Measurements from ENCODE around the gene FCER1G. TPM values are rescaled to one million over a fixed set of nuclear protein-coding genes. Genes with fewer than 3 reads are reported as not detected.

FCER1G gene
- total and polyA plus RNA-seq, 2 donors (not counting 3 experiments of a cell fraction or from before 2014, with no cell fraction given), result 1.1 to 1.6 TPM

- no peak overlapping the region for H3K27ac ChIP-seq (ENCODE audit: insufficient read depth, low read depth, low read length)
- CTCF ChIA-PET, result interaction anchor here (1.9 to 4.5 kb wide), 2 partner anchors 58 to 141 kb away, joined by 6 to 39 read pairs; no protein-coding TSS in a partner anchor
- POLR2A ChIA-PET, result no interaction called here
- dilution Hi-C loops (cut with MboI; ENCODE audit: extremely low pct_ligation_motif_present, low sequenced_read_pairs), result no loop called here
- no peaks in the 10 kb centered on the region for H3K9me1 ChIP-seq (replicated peaks; ENCODE audit: control insufficient read depth, extremely low read depth, insufficient read depth, low read length)
- no TSS peak for BruUV-seq (replicated peaks)
- H3K27me3 ChIP-seq (ENCODE audit: control insufficient read depth in 2 of 2, insufficient read depth in 2 of 2, low read length in 2 of 2), result peaks cover 1 to 3% of the 10 kb centered on the region in 2 experiments
- H2AFZ ChIP-seq (ENCODE audit: low read depth, low read length), result no peak overlapping the region
- no peak overlapping the region for H3K9ac ChIP-seq (replicated peaks; ENCODE audit: extremely low read depth, insufficient read depth, low read length)
- H4K20me1 ChIP-seq (replicated peaks; ENCODE audit: control insufficient read depth, extremely low read depth, insufficient read depth, low read length), result no peaks in the 10 kb centered on the region
- peaks cover 10% of the 10 kb centered on the region in 2 experiments for H3K36me3 ChIP-seq (ENCODE audit: control insufficient read depth in 2 of 2, extremely low read depth in 1 of 2, insufficient read depth in 2 of 2, low read length in 2 of 2)
- H3K4me1 ChIP-seq (ENCODE audit: control insufficient read depth, extremely low read depth, insufficient read depth, low read length), result peaks cover under 1% of the 10 kb centered on the region
- no peak for DNase-seq (ENCODE audit: low read depth, low spot score)
- H3K4me3 ChIP-seq (replicated peaks in 1 of 3; ENCODE audit: insufficient read depth in 1 of 3, low read depth in 1 of 3, low read length in 3 of 3), result no peak overlapping the region
- FAIRE-seq, result no peak
- H3K79me2 ChIP-seq (ENCODE audit: control insufficient read depth, insufficient read depth, low read length), result no peaks in the 10 kb centered on the region
- intact Hi-C loops (cut with micrococcal nuclease), result no loop called here
- H3K9me3 ChIP-seq (replicated peaks; ENCODE audit: control insufficient read depth, insufficient read depth, low read length), result no peaks in the 10 kb centered on the region
- no peak overlapping the region for H3K4me2 ChIP-seq (ENCODE audit: insufficient read depth, low read length)
- TF ChIP-seq FOS (IDR thresholded peaks at IDR 0.05; ENCODE audit: borderline replicate concordance, insufficient read depth, low read length), result no peak
- no peak for TF ChIP-seq JUN (IDR thresholded peaks at IDR 0.05; ENCODE audit: borderline replicate concordance, insufficient read depth, insufficient read length, low read depth)
- TF ChIP-seq EZH2 (IDR thresholded peaks at IDR 0.05; ENCODE audit: borderline replicate concordance, low read depth, low read length, severe bottlenecking), result no peak
- no peak for TF ChIP-seq MYC (IDR thresholded peaks at IDR 0.05; ENCODE audit: low read depth, low read length)
- TF ChIP-seq CTCF (IDR thresholded peaks at IDR 0.05; ENCODE audit: extremely low read depth in 1 of 2, insufficient read depth in 1 of 2, low read depth in 1 of 2, low read length in 2 of 2), result no peak
- no peak for TF ChIP-seq POLR2A (IDR thresholded peaks at IDR 0.05; ENCODE audit: low read depth, low read length)
- no peak for TF ChIP-seq GATA2 (IDR thresholded peaks at IDR 0.05; ENCODE audit: insufficient read depth, insufficient read length, low read depth, low read length)
- no peak for TF ChIP-seq MAX (IDR thresholded peaks at IDR 0.05; ENCODE audit: insufficient read depth, insufficient read length)
- no peak for TF ChIP-seq POLR2AphosphoS5 (IDR thresholded peaks at IDR 0.05; ENCODE audit: insufficient read depth, low read depth, low read length)
Observed at GRCh38 chr1:161233102-161233501, 18.0 kb downstream of the FCER1G start.

Data from endothelial cell of umbilical vein (primary cell).